NT2/D1 (cell line): ENCODE measurements around the gene OXSM.

Experiments used
- DNase-seq: peaks from one replicate; pipeline ENCODE4 v3.0.0-alpha.2; 2011; ENCODE audit warnings: low read depth, low spot score
- H3K27me3 ChIP-seq: 2 replicates; pipeline ENCODE4 v1.6.0; 2011; ENCODE audit warnings: mild to moderate bottlenecking; ENCODE audit not compliant: insufficient read length, insufficient read depth
- H3K36me3 ChIP-seq: 2 replicates; pipeline ENCODE4 v1.6.1; 2011; ENCODE audit warnings: mild to moderate bottlenecking, low read length, mixed read lengths; ENCODE audit not compliant: insufficient read depth, insufficient read length
- H3K4me1 ChIP-seq: 2 replicates; pipeline ENCODE4 v1.5.1; 2011; ENCODE audit not compliant: insufficient read depth, insufficient read length
- H3K4me3 ChIP-seq: 2 replicates; pipeline ENCODE4 v1.5.1; 2011; ENCODE audit warnings: low read depth; ENCODE audit not compliant: insufficient read length
- H3K9ac ChIP-seq: 2 replicates; pipeline ENCODE4 v1.6.0; 2011; ENCODE audit warnings: low read depth; ENCODE audit not compliant: insufficient read length
- H3K9me3 ChIP-seq: 2 replicates; pipeline ENCODE4 v1.5.1; 2011; ENCODE audit warnings: mild to moderate bottlenecking, low read length; ENCODE audit not compliant: insufficient read depth
- SUZ12 ChIP-seq: IDR thresholded peaks from 2 replicates; pipeline ENCODE4 v1.6.1; 2011; ENCODE audit not compliant: insufficient read length, insufficient read depth; ENCODE audit errors: extremely low read depth
- YY1 ChIP-seq: IDR thresholded peaks from 2 replicates; pipeline ENCODE4 v1.6.1; 2011; ENCODE audit not compliant: insufficient read length, insufficient read depth
- ZNF274 ChIP-seq: IDR thresholded peaks from 2 replicates; pipeline ENCODE4 v1.6.1; 2011; ENCODE audit warnings: mild to moderate bottlenecking, low read depth, low read length

The OXSM gene

GRCh38 chr3:25783661-25784512 lies 6.0 kb upstream of the OXSM start:
- DNase-seq, result peak; percentile 36
- H3K4me3 ChIP-seq, result peak overlapping the region; percentile 49
- H3K27me3 ChIP-seq, result no peaks in the 10 kb centered on the region
- no peaks in the 10 kb centered on the region for H3K4me1 ChIP-seq
- H3K9ac ChIP-seq, result peak overlapping the region; percentile 58
- no peaks in the 10 kb centered on the region for H3K36me3 ChIP-seq
- TF ChIP-seq YY1 (no peak), ZNF274 (no peak), SUZ12 (no peak)
- no peaks in the 10 kb centered on the region for H3K9me3 ChIP-seq

- no peak for DNase-seq
- no peak for TF ChIP-seq YY1
- no peak for TF ChIP-seq ZNF274
- no peak for TF ChIP-seq SUZ12
- no peaks in the 10 kb centered on the region for H3K4me1 ChIP-seq
Measured at GRCh38 chr3:25784971-25785370, 4.9 kb upstream of the OXSM start.

DNA sequence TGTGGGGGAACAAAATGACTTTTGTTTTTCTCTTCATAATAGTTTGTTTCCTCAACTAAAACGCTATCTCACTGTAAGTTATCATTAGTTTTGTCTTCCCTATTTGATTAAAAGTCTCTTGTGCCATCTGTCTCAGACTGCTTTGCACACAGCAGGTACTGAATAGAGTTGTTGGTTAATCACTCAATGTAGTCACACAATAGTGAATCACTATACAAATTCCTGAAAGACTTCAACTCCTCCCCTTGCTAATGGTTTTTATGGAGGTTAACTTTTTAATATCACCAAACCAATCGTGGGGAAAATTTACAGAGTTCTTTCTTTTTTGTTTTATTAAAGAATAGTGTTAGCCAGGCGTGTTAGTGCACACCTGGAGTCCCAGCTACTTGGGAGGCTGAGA lies 4.1 kb upstream of the OXSM start:
- no peak for DNase-seq
- Histone ChIP-seq H3K36me3 (no peaks in the 10 kb centered on the region), H3K27me3 (no peaks in the 10 kb centered on the region), H3K9me3 (no peaks in the 10 kb centered on the region), H3K9ac (no peak overlapping the region), H3K4me1 (no peaks in the 10 kb centered on the region), H3K4me3 (no peak overlapping the region)
- no peak for TF ChIP-seq YY1

More at GRCh38 chr3:25784971-25785370, 4.9 kb upstream of the OXSM start:
- no peaks in the 10 kb centered on the region for H3K36me3 ChIP-seq
- H3K4me3 ChIP-seq, result no peak overlapping the region
- no peak overlapping the region for H3K9ac ChIP-seq
- no peaks in the 10 kb centered on the region for H3K27me3 ChIP-seq
- no peaks in the 10 kb centered on the region for H3K9me3 ChIP-seq

DNA sequence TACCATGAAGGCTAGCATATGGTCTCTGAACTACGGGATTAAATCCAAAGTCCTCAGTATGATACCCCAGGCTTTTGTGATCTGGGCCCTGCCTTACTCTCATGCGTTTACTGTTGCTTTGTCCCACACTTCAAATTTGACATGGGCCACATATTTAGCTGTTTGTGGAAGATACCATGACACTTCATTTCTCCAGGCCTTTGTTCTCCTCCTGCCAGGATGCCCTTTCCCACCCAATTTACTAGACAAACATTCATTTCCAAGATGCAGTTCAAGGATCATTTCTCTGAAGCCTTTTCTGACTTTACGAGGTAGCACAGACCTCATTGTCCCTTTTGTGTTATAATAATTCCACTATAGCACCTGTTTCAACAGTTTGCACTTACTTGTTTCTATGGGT lies 2.2 kb upstream of the OXSM start:
- H3K27me3 ChIP-seq, result no peaks in the 10 kb centered on the region
- no peaks in the 10 kb centered on the region for H3K4me1 ChIP-seq
- no peaks in the 10 kb centered on the region for H3K36me3 ChIP-seq
- TF ChIP-seq YY1, result no peak
- H3K4me3 ChIP-seq, result no peak overlapping the region
- H3K9me3 ChIP-seq, result no peaks in the 10 kb centered on the region
- H3K9ac ChIP-seq, result no peak overlapping the region
- DNase-seq, result no peak

DNA sequence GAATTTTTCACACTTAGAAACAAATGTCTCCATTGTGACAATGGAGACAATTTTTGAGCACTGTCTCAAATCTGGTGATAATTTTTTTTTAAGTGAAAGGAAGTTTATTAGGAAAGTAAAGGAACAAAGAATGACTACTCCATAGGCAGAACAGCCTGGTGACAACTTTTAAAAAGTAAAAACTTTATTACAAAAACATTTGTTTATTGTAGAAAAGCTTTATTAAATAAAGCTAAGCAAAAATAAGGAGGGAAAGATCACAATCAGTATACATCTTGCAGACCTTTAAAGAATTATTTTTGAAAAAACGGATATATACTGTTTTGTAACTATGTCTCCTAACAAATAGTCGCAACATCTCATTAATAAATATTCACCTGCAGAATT lies 688 bp upstream of the OXSM start:
- H3K9me3 ChIP-seq, result no peaks in the 10 kb centered on the region
- H3K27me3 ChIP-seq, result no peaks in the 10 kb centered on the region
- TF ChIP-seq SUZ12 (no peak), ZNF274 (no peak), YY1 (no peak)
- no peaks in the 10 kb centered on the region for H3K36me3 ChIP-seq
- H3K4me3 ChIP-seq, result peak overlapping the region; percentile 29
- no peaks in the 10 kb centered on the region for H3K4me1 ChIP-seq
- no peak for DNase-seq
- no peak overlapping the region for H3K9ac ChIP-seq

DNA sequence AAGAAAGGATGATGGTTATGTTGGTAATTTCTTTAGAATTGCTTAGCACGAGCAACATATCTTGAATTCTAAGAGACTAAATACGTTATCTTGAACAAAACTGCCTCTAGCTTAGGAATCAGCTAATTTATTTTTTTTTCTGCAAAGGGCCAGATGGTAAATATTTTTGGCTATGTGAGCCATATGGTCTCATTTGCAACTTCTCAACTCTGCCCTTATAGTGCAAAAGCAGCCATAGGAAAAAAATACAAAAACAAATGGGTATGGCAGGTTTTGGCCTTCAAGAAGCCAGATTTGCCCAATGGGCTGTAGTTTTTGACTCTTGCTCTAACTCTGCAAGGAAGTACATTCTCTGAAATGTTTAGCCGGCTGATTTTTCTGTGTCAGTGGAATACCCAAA lies 11.9 kb downstream of the OXSM start:
- no peaks in the 10 kb centered on the region for H3K4me1 ChIP-seq
- TF ChIP-seq YY1 (no peak), ZNF274 (no peak), SUZ12 (no peak)
- DNase-seq, result no peak
- no peaks in the 10 kb centered on the region for H3K9me3 ChIP-seq
- H3K9ac ChIP-seq, result no peak overlapping the region
- no peaks in the 10 kb centered on the region for H3K36me3 ChIP-seq
- H3K27me3 ChIP-seq, result no peaks in the 10 kb centered on the region
- H3K4me3 ChIP-seq, result no peak overlapping the region

- Histone ChIP-seq H3K4me1 (no peaks in the 10 kb centered on the region), H3K4me3 (no peak overlapping the region), H3K9ac (no peak overlapping the region), H3K36me3 (no peaks in the 10 kb centered on the region), H3K9me3 (no peaks in the 10 kb centered on the region), H3K27me3 (no peaks in the 10 kb centered on the region)
- no peak for TF ChIP-seq YY1
- TF ChIP-seq ZNF274, result no peak
- no peak for TF ChIP-seq SUZ12
- DNase-seq, result no peak
Measured at GRCh38 chr3:25803833-25804232, 13.9 kb downstream of the OXSM start.
